Prostate gland (tissue), 2 donors: ENCODE results near the gene CXCR1.

ENCODE experiments used
- POLR2AphosphoS5 ChIP-seq: sonication (generic); formaldehyde crosslinking; IDR thresholded peaks from one replicate; pipeline ENCODE4 v1.6.1; 2017; ENCODE audit warnings: antibody characterized with exemption
- TF ChIP-seq, protein P1 (sequence below), 4 experiments: fragments of 200-600 bp in 2 of 4; fragments of 450-650 bp in 2 of 4; sonication (generic) in 2 of 4; IDR thresholded peaks; 1 replicate in 3 of 4; 2 replicates in 1 of 4; pipeline ENCODE4 v1.5.1; 2016 to 2019; ENCODE audit warnings: antibody characterized with exemption in 4 of 4, mild to moderate bottlenecking in 2 of 4, moderate library complexity in 2 of 4

DNA sequence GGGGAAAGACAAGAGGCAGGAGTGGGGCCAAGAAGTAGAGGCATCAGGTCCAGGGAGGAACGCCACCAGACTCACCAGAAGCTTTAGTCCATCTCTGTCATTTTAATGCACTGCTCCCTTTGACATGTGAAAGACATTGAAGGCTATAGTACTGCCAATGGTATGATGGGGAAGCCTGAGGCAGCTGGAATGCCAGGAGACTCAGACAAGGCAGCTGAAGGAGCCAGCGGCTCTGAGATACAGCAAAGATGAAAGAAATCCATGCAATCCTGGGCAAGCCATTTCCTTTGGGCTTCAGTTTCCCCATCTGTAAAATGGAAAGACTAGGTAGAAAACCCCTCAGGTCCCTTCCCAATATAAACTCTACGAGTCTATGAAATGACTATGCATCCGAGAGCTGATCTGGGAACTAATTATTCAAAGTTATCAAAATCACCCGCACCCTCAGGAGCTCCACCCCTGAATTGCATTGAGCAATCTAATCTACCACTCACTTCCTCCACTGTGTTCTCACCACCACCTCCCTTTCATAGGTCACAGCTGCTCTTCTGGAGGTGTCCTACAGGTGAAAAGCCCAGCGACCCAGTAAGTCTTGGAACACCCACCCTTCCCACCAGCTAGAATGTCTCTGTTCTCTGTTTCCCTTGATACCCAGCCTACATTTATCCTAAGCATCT, 37.8 kb downstream of the CXCR1 start:
- TF ChIP-seq, protein P1, sequence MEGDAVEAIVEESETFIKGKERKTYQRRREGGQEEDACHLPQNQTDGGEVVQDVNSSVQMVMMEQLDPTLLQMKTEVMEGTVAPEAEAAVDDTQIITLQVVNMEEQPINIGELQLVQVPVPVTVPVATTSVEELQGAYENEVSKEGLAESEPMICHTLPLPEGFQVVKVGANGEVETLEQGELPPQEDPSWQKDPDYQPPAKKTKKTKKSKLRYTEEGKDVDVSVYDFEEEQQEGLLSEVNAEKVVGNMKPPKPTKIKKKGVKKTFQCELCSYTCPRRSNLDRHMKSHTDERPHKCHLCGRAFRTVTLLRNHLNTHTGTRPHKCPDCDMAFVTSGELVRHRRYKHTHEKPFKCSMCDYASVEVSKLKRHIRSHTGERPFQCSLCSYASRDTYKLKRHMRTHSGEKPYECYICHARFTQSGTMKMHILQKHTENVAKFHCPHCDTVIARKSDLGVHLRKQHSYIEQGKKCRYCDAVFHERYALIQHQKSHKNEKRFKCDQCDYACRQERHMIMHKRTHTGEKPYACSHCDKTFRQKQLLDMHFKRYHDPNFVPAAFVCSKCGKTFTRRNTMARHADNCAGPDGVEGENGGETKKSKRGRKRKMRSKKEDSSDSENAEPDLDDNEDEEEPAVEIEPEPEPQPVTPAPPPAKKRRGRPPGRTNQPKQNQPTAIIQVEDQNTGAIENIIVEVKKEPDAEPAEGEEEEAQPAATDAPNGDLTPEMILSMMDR (IDR thresholded peaks at IDR 0.05), result no peak
- TF ChIP-seq POLR2AphosphoS5, result no peak
